Liver (tissue), 9 donors: ENCODE data around the gene LAG3. TPM values are rescaled to one million over a fixed set of nuclear protein-coding genes. Genes with fewer than 3 reads are reported as not detected.

Experiments
- DNase-seq: peaks from one replicate; pipeline ENCODE4 v3.0.0-alpha.2; 2017; ENCODE audit warnings: low spot score
- H3K27ac ChIP-seq, 2 donors: one replicate each; pipeline ENCODE4 v1.7.0; 2013; ENCODE audit warnings: inconsistent platforms in 2 of 2, low read length in 2 of 2, control low read depth in 1 of 2, low read depth in 1 of 2, mild to moderate bottlenecking in 1 of 2
- H3K27me3 ChIP-seq, 4 donors: one replicate each; pipeline versions ENCODE4 v1.6.1 to v1.7.0; 2013; ENCODE audit warnings: low read length in 3 of 4, inconsistent platforms in 1 of 4, mild to moderate bottlenecking in 1 of 4, moderate library complexity in 1 of 4; ENCODE audit not compliant: control insufficient read depth in 4 of 4, insufficient read depth in 4 of 4
- H3K36me3 ChIP-seq, 4 donors: one replicate each; pipeline versions ENCODE4 v1.6.1 to v1.7.0; 2013; ENCODE audit warnings: low read length in 3 of 4, mild to moderate bottlenecking in 3 of 4, low read depth in 1 of 4, moderate library complexity in 1 of 4; ENCODE audit not compliant: control insufficient read depth in 4 of 4, insufficient read depth in 3 of 4
- H3K4me1 ChIP-seq, 4 donors: one replicate each; pipeline versions ENCODE4 v1.6.1 to v1.7.0; 2013; ENCODE audit warnings: low read length in 3 of 4, mild to moderate bottlenecking in 3 of 4, moderate library complexity in 1 of 4; ENCODE audit not compliant: control insufficient read depth in 4 of 4, insufficient read depth in 4 of 4
- H3K4me3 ChIP-seq, 3 donors: one replicate each; pipeline versions ENCODE4 v1.6.1 to v1.7.0; 2013; ENCODE audit warnings: low read length in 3 of 3, control low read depth in 1 of 3, low read depth in 1 of 3, mild to moderate bottlenecking in 1 of 3
- H3K9ac ChIP-seq, 2 donors: one replicate each; pipeline ENCODE4 v1.7.0; 2013; ENCODE audit warnings: low read length in 2 of 2, mild to moderate bottlenecking in 2 of 2, moderate library complexity in 2 of 2, control low read depth in 1 of 2, low read depth in 1 of 2
- H3K9me3 ChIP-seq, 4 donors: one replicate each; pipeline versions ENCODE4 v1.6.1 to v1.7.0; 2013; ENCODE audit warnings: low read length in 3 of 4; ENCODE audit not compliant: control insufficient read depth in 4 of 4
- ATF3 ChIP-seq: IDR thresholded peaks from 2 replicates; pipeline ENCODE4 v1.6.1; 2016; ENCODE audit warnings: antibody characterized with exemption
- EGR1 ChIP-seq, 2 donors: IDR thresholded peaks; 2 replicates each; pipeline ENCODE4 v1.6.1; 2016 to 2018; ENCODE audit warnings: antibody characterized with exemption in 2 of 2, low read depth in 2 of 2
- FOXA2 ChIP-seq: IDR thresholded peaks from 2 replicates; pipeline ENCODE4 v1.6.1; 2016; ENCODE audit warnings: antibody characterized with exemption
- GABPA ChIP-seq, 2 donors: IDR thresholded peaks in 1 of 2; conservative IDR thresholded peaks in 1 of 2; 2 replicates each; pipeline ENCODE4 v1.6.1; 2016; ENCODE audit warnings: antibody characterized with exemption in 2 of 2, mild to moderate bottlenecking in 1 of 2, moderate library complexity in 1 of 2
- HNF4A ChIP-seq, 2 donors: conservative IDR thresholded peaks; 2 replicates each; pipeline ENCODE4 v1.6.1; 2016; ENCODE audit warnings: antibody characterized with exemption in 2 of 2, mild to moderate bottlenecking in 2 of 2
- HNF4G ChIP-seq: IDR thresholded peaks from 2 replicates; pipeline ENCODE4 v1.6.1; 2016; ENCODE audit warnings: antibody characterized with exemption
- JUND ChIP-seq, 2 donors: IDR thresholded peaks; 2 replicates each; pipeline ENCODE4 v1.6.1; 2016; ENCODE audit warnings: antibody characterized with exemption in 2 of 2
- NR2F2 ChIP-seq: IDR thresholded peaks from 2 replicates; pipeline ENCODE4 v1.6.1; 2016; ENCODE audit warnings: antibody characterized with exemption
- RAD21 ChIP-seq, 2 donors: IDR thresholded peaks; 2 replicates each; pipeline ENCODE4 v1.6.1; 2016; ENCODE audit warnings: antibody characterized with exemption in 2 of 2, mild to moderate bottlenecking in 2 of 2
- SP1 ChIP-seq: IDR thresholded peaks from 2 replicates; pipeline ENCODE4 v1.6.1; 2018; ENCODE audit warnings: antibody characterized with exemption, mild to moderate bottlenecking
- TAF1 ChIP-seq: conservative IDR thresholded peaks from 2 replicates; pipeline ENCODE4 v1.6.1; 2016; ENCODE audit warnings: antibody characterized with exemption, mild to moderate bottlenecking
- YY1 ChIP-seq: IDR thresholded peaks from 2 replicates; pipeline ENCODE4 v1.6.1; 2016; ENCODE audit warnings: antibody characterized with exemption, mild to moderate bottlenecking
- WGBS: extraction: QIAGEN DNeasy Blood & Tissue Kit; methylation state at CpG from one replicate; pipeline ENCODE4 v1.1.7; 2013; 5-methylcytosine and 5-hydroxymethylcytosine counted together
- polyA plus RNA-seq, 2 donors: library from polyadenylated mRNA; stranded (reverse) in 1 of 2; unstranded in 1 of 2; fragments of 200-250 nt in 1 of 2; fragments of >200 nt in 1 of 2; fragmentation: Nextera tagmentation in 1 of 2; extraction: Ambion mirVana in 1 of 2; gene quantifications; one replicate each; pipeline versions ENCODE4 v1.2.1 to v1.2.3, GENCODE V29; 2013 to 2015
- total RNA-seq, 2 donors: library from RNA; depleted of rRNA; stranded (reverse); fragments of >200 nt; gene quantifications; one replicate each; pipeline ENCODE4 v1.2.3, GENCODE V29; 2014
- TF ChIP-seq, protein P1 (sequence below): fragments of 150-350 bp; IDR thresholded peaks from 2 replicates; pipeline ENCODE4 v1.5.1; 2017; ENCODE audit warnings: improper control_type of control experiment, low read depth, low read length; ENCODE audit not compliant: missing input control
- TF ChIP-seq, protein P2 (sequence below): IDR thresholded peaks from 2 replicates; pipeline ENCODE4 v1.6.1; 2016; ENCODE audit warnings: antibody characterized with exemption, mild to moderate bottlenecking
- donor health status: healthy.
- donor health status: healthy.
- donor health status: healthy.
- donor health status: healthy.
- donor health status: healthy.

LAG3 gene
- total and polyA plus RNA-seq, 4 donors: 0.14 to 1.2 (median 0.47) TPM

GRCh38 chr12:6752167-6752920 lies 20.0 kb upstream of the LAG3 start:
- H3K9me3 ChIP-seq: no peaks in the 10 kb centered on the region
- peak overlapping the region; percentile 91 to 94 for H3K9ac ChIP-seq
- DNase-seq: no peak
- peak overlapping the region; percentile 99 for H3K27ac ChIP-seq
- peaks cover 0 to 24% (median 20%) of the 10 kb centered on the region in 4 donors for H3K4me1 ChIP-seq
- H3K27me3 ChIP-seq: no peaks in the 10 kb centered on the region
- H3K36me3 ChIP-seq: peaks cover 16 to 35% (median 33%) of the 10 kb centered on the region in 4 donors
- peak overlapping the region; percentile 73 to 92 (median 87) for H3K4me3 ChIP-seq
- TF ChIP-seq TAF1 (no peak), RAD21 (IDR thresholded peaks at IDR 0.05) (peak in 1 of 2 donors; percentile 43), JUND (IDR thresholded peaks at IDR 0.05) (no peak), HNF4G (no peak), GABPA (IDR thresholded peaks at IDR 0.05 in 1 of 2, conservative IDR thresholded peaks at IDR 0.05 in 1 of 2) (no peak), FOXA2 (no peak)
- TF ChIP-seq, protein P1, sequence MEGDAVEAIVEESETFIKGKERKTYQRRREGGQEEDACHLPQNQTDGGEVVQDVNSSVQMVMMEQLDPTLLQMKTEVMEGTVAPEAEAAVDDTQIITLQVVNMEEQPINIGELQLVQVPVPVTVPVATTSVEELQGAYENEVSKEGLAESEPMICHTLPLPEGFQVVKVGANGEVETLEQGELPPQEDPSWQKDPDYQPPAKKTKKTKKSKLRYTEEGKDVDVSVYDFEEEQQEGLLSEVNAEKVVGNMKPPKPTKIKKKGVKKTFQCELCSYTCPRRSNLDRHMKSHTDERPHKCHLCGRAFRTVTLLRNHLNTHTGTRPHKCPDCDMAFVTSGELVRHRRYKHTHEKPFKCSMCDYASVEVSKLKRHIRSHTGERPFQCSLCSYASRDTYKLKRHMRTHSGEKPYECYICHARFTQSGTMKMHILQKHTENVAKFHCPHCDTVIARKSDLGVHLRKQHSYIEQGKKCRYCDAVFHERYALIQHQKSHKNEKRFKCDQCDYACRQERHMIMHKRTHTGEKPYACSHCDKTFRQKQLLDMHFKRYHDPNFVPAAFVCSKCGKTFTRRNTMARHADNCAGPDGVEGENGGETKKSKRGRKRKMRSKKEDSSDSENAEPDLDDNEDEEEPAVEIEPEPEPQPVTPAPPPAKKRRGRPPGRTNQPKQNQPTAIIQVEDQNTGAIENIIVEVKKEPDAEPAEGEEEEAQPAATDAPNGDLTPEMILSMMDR: peak; percentile 15
- WGBS: 5% methylated on average over 24 of the region's 24 CpGs

- H3K27ac ChIP-seq: peak within 1 kb of the TSS; percentile 99
- no peaks in the 10 kb centered on the region for H3K27me3 ChIP-seq
- WGBS: under 1% methylated on average over 62 of the region's 62 CpGs
- TF ChIP-seq ATF3: peak; percentile 47
- no peak for TF ChIP-seq HNF4G
- TF ChIP-seq, protein P2, sequence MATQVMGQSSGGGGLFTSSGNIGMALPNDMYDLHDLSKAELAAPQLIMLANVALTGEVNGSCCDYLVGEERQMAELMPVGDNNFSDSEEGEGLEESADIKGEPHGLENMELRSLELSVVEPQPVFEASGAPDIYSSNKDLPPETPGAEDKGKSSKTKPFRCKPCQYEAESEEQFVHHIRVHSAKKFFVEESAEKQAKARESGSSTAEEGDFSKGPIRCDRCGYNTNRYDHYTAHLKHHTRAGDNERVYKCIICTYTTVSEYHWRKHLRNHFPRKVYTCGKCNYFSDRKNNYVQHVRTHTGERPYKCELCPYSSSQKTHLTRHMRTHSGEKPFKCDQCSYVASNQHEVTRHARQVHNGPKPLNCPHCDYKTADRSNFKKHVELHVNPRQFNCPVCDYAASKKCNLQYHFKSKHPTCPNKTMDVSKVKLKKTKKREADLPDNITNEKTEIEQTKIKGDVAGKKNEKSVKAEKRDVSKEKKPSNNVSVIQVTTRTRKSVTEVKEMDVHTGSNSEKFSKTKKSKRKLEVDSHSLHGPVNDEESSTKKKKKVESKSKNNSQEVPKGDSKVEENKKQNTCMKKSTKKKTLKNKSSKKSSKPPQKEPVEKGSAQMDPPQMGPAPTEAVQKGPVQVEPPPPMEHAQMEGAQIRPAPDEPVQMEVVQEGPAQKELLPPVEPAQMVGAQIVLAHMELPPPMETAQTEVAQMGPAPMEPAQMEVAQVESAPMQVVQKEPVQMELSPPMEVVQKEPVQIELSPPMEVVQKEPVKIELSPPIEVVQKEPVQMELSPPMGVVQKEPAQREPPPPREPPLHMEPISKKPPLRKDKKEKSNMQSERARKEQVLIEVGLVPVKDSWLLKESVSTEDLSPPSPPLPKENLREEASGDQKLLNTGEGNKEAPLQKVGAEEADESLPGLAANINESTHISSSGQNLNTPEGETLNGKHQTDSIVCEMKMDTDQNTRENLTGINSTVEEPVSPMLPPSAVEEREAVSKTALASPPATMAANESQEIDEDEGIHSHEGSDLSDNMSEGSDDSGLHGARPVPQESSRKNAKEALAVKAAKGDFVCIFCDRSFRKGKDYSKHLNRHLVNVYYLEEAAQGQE: peak; percentile 79
- TF ChIP-seq, protein P1: peak; percentile 98
- peak in 1 of 2 donors; percentile 47 for TF ChIP-seq HNF4A (conservative IDR thresholded peaks at IDR 0.05)
- TF ChIP-seq SP1: peak; percentile 45
- TF ChIP-seq NR2F2: no peak
- TF ChIP-seq YY1: peak; percentile 66
- TF ChIP-seq JUND (IDR thresholded peaks at IDR 0.05): no peak
- peak; percentile 48 to 87 for TF ChIP-seq GABPA (IDR thresholded peaks at IDR 0.05 in 1 of 2, conservative IDR thresholded peaks at IDR 0.05 in 1 of 2)
- peak; percentile 79 to 90 for TF ChIP-seq EGR1 (IDR thresholded peaks at IDR 0.05; ENCODE audit: low read depth in 2 of 2)
- peak; percentile 55 for TF ChIP-seq TAF1
- DNase-seq: peak; percentile 97
- no peaks in the 10 kb centered on the region for H3K9me3 ChIP-seq
- peaks cover 14 to 27% (median 25%) of the 10 kb centered on the region in 4 donors for H3K36me3 ChIP-seq
- peaks cover 0 to 24% (median 20%) of the 10 kb centered on the region in 4 donors for H3K4me1 ChIP-seq
- H3K4me3 ChIP-seq: peak within 1 kb of the TSS; percentile 73 to 92 (median 87)
- H3K9ac ChIP-seq: peak within 1 kb of the TSS; percentile 94 to 97
These were observed 19.2 kb upstream of the LAG3 start, which contains the start of gene MLF2 for GRCh38 chr12:6752921-6753771. TSS of gene MLF2 (minus strand) at chr12:6753141. CDS start at chr12:6752334, 807 bp downstream.
